Smooth muscle cell of the coronary artery (primary cell): Measurements from ENCODE around the gene OR5D16. TPM values are rescaled to one million over a fixed set of nuclear protein-coding genes. Genes with fewer than 3 reads are reported as not detected.

ENCODE experiments used
- total RNA-seq: library from RNA; depleted of rRNA; stranded (reverse); fragments of >200 nt; gene quantifications from 2 replicates; pipeline ENCODE4 v1.2.3, GENCODE V29; 2014; ENCODE audit warnings: low replicate concordance

Gene OR5D16
- not detected in 2 replicates for total RNA-seq

DNA sequence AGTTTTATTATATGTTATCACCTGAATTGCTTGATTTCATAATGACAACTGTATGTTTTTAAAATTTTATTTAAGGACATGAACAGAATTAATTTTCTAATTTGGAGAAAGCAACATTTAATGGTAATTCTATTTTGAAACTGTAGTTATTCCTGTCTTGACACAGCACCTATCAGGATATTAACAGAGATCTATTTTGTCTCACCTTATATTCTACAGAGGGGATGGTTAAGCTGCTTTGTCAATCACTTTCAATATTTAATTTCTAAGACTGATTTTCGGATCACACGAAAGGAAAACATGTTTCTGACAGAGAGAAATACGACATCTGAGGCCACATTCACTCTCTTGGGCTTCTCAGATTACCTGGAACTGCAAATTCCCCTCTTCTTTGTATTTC lies at the start of gene OR5D16:
TSS of gene OR5D16 (plus strand) at position 301 of the 400 bp plus-strand sequence. CDS start at position 301, 0 bp downstream.

DNA sequence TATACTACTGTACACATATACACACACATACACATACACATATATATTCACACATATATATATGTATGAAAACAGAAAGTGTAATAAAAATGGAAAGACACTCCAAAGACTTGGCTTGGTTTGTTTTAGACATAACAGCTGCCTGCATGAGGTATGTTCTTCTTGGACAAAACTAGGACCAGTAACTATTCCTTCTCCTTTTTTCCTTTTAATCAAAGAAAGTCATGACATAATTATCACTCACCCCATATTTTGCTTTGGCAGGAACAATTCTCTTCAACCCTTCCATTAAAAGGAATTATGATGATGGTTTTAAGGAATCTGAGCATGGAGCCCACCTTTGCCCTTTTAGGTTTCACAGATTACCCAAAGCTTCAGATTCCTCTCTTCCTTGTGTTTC lies 43.3 kb upstream of the OR5D16 start, which contains the start of gene OR5D14:
TSS of gene OR5D14 (plus strand) at position 301 of the 400 bp plus-strand sequence. CDS start at position 301, 0 bp downstream.

DNA sequence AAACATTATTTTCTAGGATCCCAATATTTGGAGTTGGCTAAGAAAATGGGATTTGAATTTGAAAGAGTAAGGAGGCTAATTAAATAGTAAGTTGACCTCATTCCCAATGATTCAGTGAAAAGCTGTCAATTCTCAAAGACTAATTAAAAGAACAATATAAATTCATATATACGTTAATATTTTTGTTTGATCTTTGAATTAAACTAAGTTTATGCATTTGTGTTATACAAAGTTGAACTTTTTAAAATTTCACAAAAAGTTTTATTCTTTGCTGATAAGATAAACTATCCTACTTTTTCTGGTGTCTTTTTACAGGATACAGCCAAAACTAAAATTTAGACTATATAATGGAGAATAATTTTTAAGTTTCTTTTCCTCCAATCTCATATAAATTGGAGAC lies 27.5 kb upstream of the OR5D16 start, which contains the start of gene OR5L1:
TSS of gene OR5L1 (plus strand) at position 301 of the 400 bp plus-strand sequence. CDS start 100 bp downstream, outside the sequence.

DNA sequence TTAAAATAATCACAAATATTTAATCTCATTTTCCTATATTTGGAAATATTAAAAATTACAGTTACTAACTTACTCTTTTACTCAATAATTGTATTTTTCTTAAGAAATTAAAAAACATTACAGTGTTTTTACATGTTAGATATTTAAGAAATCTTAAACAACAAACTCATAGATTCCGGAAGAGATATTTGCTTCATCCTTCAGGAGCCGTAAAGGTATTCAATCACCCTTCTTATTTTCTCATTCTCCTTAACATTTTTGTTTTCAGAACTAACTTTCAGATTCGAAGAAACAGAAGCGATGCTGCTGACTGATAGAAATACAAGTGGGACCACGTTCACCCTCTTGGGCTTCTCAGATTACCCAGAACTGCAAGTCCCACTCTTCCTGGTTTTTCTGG lies 19.2 kb upstream of the OR5D16 start, which contains the start of gene OR5D18:
TSS of gene OR5D18 (plus strand) at position 301 of the 400 bp plus-strand sequence. CDS start at position 301, 0 bp downstream.

DNA sequence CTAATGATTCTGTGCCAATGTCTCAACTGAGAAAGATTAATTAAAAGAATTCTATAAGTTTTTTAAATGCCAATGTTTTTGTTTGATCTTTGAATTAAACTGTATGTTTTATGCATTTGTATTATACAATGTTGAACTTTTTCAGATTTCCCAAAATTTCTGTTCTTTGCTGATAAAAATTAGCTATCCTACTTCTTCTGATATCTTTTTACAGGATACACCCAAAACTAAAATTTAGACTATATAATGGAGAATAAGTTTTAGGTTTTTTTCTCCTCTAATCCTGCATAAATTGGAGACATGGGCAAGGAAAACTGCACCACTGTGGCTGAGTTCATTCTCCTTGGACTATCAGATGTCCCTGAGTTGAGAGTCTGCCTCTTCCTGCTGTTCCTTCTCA lies 11.6 kb upstream of the OR5D16 start, which contains the start of gene OR5L2:
TSS of gene OR5L2 (plus strand) at position 301 of the 400 bp plus-strand sequence. CDS start at position 301, 0 bp downstream.

DNA sequence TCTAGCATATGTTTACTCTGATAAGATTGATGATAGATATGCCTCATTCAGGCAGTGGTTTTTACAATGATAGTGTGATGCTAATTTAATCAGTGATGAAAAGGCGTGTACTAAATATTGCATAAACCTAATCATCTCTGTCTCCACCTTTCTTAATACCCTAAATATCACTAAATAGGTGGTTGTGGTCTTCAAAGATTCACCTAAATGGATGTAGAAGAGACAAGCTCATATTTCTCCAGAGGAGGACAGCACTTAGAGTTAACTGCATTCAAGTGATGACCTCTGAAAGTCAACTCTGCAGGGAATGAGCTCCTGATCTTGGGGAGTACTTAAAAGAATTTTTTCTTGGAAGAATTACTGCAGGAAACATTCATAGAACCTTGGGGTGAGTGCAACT lies 44.4 kb downstream of the OR5D16 start, which contains the start of gene TRIM51:
TSS of gene TRIM51 (plus strand) at position 301 of the 400 bp plus-strand sequence. CDS start 2,132 bp downstream, outside the sequence.

Other genes with a start within 250 kb of the OR5D16 start
- gene OR4C11, start 231.1 kb upstream of the OR5D16 start, total RNA-seq = under 0.01 TPM in 1 of 2 replicates, not detected in the other
- not detected in 2 replicates for gene OR4P4, start 203.6 kb upstream of the OR5D16 start, total RNA-seq
- not detected in 2 replicates for gene OR4S2, start 190.4 kb upstream of the OR5D16 start, total RNA-seq
- not detected in 2 replicates for gene OR4C6, start 176.6 kb upstream of the OR5D16 start, total RNA-seq
- gene OR5D13, start 65.3 kb upstream of the OR5D16 start, total RNA-seq = not detected in 2 replicates
- gene OR5D14, start 43.2 kb upstream of the OR5D16 start, total RNA-seq = not detected in 2 replicates
- not detected in 2 replicates for gene OR5L1, start 27.4 kb upstream of the OR5D16 start, total RNA-seq
- not detected in 2 replicates for gene OR5D18, start 19.1 kb upstream of the OR5D16 start, total RNA-seq
- gene OR5L2, start 11.5 kb upstream of the OR5D16 start, total RNA-seq = not detected in 2 replicates
- gene TRIM51, start 44.5 kb downstream of the OR5D16 start, total RNA-seq = not detected in 2 replicates
- gene OR5W2, start 75.8 kb downstream of the OR5D16 start, total RNA-seq = not detected in 2 replicates
- not detected in 2 replicates for gene OR5I1, start 97.6 kb downstream of the OR5D16 start, total RNA-seq
- not detected in 2 replicates for gene OR10AG1, start 131.2 kb downstream of the OR5D16 start, total RNA-seq
- not detected in 2 replicates for gene OR5F1, start 155.9 kb downstream of the OR5D16 start, total RNA-seq
- gene OR5AS1, start 188.9 kb downstream of the OR5D16 start, total RNA-seq = not detected in 2 replicates